Stimulated activated CD8-positive, alpha-beta memory T cell treated with anti-CD3 and anti-CD28 coated beads, Interleukin-4, amount 100 ng/mL, for 24 hours (primary cell): ENCODE data around the gene HIVEP3.
A peak's percentile ranks its signal among the peaks of the same experiment; 100 is the strongest.

Experiments
- DNase-seq: peaks from one replicate; pipeline ENCODE4 v3.0.0-alpha.2; 2020; ENCODE audit warnings: low read depth

Gene HIVEP3

GRCh38 chr1:41731516-41732030 lies 187.1 kb downstream of the HIVEP3 start:
- DNase-seq: no peak

DNA sequence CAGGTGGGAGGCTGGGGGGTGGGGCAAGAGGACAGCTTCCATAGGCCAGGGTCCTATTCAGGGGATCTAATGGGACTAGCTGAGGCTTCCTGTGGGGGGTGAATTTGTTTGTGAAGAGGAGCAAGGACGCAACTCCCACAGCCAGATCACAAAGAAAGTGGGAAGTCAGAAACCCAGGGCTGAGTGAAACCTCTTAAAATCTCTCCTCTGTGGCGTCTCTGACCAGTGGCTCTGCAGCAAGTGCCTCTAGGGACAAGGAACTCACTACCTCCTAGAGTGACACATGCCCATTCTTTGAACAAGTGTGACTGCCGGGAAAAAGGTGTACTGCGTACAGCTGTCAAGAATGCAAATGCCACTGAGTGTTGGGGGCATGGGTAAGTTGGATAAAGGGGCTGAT lies 187.9 kb downstream of the HIVEP3 start:
- DNase-seq: no peak

GRCh38 chr1:41728403-41729202 lies 190.1 kb downstream of the HIVEP3 start:
- DNase-seq: peak; percentile 69

GRCh38 chr1:41727749-41728115 lies 191.0 kb downstream of the HIVEP3 start:
- no peak for DNase-seq

- DNase-seq: no peak
Measured at GRCh38 chr1:41726899-41727748, 191.6 kb downstream of the HIVEP3 start.

GRCh38 chr1:41726292-41726691 lies 192.4 kb downstream of the HIVEP3 start:
- DNase-seq: no peak

DNA sequence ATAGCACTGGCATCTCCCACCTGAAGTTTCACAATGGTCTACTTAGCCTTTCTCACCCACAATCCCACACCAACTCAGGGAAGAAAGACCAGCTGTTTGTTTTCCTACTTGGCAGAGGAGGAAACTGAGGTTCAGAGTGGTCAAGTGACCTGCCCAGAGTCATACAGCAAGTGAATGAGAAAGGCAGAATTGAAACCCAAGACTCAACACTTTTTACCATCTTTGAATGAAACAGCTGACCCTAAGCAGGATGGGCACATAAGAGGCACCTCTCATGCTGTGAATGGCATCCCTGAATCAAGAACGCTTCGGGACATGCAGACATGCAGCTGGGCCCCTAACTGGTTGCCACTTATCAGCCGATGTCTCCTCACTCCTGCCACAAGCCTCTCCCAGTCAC lies 193.8 kb downstream of the HIVEP3 start:
- DNase-seq: no peak

DNA sequence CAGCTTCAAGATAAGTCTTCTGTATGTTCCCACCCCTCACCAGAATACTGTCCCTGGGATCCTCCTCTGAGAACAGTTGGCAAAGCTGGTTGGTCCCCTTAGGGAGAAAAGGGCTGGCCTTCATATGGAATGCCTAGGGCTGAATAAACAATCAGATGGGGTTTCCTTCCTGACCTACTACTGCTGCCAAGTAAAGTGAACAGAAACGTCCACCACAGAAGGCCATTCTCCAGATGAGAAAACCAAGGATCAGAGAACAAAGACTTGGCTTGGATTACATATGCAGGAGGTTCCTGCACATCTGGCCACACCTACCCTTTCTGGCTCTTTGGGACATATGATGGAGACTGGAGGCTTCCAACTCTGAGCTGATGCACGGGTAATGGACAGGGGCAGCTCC lies 194.5 kb downstream of the HIVEP3 start:
- no peak for DNase-seq

DNA sequence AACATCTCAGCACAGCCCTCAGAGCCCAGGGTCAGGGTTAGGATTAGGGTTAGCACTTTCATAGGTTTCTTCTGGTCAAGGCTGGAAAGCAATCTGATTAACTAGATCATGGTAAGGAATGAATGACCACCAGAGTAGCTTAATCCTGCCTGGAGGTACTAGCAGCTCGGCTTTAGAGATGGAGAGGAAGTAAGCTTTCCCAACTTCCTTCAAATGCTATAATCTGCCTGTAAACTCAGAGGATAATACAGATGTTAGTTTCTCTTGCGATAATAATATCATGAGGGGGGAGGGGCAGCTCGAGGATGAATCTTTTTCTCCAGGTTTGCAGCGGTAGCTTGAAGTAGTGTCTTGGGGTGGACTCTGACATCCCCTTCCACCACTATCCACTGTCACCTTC lies 194.9 kb downstream of the HIVEP3 start:
- no peak for DNase-seq

- DNase-seq: no peak
Measured at GRCh38 chr1:41722184-41722583, 196.5 kb downstream of the HIVEP3 start.

GRCh38 chr1:41720861-41721410 lies 197.8 kb downstream of the HIVEP3 start:
- DNase-seq: no peak

DNA sequence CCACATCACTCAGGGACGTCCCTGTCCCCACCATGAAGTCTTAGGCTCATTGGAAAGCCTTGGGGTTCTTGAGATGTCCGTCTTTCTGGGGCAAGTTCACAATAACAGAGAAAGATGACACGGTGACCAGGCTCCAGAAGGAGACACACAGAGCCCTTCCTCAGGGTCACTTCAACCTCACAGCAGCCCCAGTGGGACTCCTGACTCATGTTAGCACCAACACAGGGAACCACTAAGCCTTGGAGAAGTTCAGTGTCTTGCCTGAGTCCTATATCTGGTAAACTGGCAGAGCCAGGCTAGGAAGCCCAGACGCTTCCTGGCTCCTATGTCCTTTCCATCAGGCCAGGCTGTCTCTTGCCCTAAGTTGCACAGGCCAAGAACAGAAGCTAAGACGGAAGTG lies 199.1 kb downstream of the HIVEP3 start:
- no peak for DNase-seq

DNA sequence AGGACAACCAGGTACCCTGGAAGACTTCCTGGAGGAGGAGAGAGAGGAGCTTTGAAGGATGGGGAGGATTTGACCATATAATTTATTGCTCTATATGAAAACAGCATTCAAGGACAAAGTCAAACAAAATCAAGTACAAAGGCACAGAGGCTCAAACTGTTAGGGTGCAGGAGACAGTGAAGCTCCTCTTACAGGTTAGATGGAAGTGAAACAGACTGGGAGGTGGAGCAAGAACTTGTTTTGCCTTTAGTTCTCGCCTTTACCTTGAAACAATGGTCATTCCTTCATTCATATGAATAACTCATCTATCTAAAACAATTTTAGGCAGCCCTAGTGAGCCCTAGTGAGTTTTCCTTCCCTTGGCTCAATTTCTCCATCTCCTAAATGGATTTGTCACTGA lies 199.6 kb downstream of the HIVEP3 start:
- no peak for DNase-seq

DNA sequence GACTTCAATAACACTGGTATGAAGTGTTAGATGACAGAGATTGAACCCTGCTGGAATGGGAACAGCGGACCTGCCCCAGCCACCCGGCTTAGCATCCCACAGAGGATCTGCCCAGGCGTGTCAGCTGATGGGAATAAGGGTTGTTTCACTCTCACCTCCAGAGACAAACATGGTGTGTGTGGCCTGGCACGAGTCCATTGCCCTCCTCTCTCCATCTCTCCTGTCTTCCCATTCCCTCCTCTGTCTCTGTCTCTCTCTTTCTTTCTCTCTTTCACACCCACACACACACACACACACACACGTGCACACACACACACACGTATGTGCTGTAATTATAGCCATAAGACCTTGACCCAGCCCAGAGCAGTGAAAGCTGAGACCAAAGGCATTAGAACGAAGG lies 200.2 kb downstream of the HIVEP3 start:
- DNase-seq: no peak

GRCh38 chr1:41716188-41717130 lies 202.3 kb downstream of the HIVEP3 start:
- no peak for DNase-seq

DNA sequence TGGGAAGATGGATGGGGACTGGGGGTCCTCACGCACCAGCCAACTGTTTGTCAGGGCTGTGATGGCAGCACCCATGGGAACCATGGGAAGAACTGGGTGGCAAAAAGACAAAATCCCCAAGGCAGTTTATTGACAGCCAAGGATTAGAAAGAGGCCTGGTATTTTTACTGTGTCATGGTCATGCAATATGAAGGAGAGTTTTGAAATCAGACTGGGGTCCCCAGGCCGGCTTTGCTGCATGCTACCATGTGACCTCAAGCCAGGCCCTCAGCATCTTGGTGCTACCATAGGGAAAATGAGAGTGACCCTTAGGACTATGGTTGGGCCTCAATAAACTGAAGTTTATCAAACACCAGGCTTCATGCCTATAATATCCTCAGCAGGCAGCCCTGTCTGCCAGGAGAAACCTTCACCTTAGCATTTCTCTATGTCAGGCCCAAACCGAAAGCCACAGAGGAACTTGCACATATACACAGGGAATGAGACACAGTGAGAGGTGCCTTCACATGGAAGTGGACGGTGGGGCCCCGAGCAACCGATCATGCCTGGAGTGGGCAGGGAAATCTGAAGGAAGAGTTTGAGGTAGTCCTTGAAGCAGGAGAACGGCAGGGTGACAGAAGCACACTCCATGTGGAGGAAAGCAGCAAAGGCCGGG lies 203.2 kb downstream of the HIVEP3 start:
- DNase-seq: no peak

- no peak for DNase-seq
Measured at GRCh38 chr1:41714638-41715389, 203.9 kb downstream of the HIVEP3 start.

DNA sequence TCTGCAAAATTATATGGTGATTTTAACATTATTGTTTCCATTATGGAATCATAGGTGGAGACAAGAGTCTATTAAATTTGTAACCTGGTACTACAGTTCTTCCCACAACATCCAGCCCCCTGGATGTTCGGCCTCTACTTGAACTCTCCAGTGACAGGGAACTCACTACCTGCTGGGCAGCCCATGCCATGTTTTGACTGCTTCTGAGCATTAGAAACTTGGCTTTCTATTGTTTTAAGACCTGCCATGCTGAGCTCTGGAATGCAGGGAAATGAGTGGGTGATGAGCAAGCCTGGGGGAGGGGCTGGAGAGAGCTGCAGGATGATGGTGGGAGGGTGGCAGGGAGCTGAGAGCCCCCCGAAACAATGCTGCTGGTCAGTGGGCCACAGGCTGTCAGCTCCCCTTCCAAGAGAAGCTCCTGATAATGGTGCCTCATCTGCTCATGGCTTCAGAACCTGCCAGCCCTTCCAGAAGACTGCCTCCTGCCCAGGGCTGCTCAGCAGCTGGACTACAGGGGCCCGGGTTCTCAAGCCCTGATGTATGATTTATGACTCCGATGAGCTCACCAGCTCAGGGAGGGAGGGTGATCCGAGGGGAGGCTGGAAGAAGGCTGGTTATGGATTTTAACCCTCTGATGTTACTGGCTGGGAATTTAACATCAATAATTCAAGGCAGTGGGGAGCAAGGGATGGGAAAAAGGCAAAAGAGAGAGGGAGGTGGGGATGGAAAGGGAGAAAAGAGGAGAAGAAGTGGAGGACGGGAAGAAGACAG lies 205.0 kb downstream of the HIVEP3 start:
- DNase-seq: no peak

DNA sequence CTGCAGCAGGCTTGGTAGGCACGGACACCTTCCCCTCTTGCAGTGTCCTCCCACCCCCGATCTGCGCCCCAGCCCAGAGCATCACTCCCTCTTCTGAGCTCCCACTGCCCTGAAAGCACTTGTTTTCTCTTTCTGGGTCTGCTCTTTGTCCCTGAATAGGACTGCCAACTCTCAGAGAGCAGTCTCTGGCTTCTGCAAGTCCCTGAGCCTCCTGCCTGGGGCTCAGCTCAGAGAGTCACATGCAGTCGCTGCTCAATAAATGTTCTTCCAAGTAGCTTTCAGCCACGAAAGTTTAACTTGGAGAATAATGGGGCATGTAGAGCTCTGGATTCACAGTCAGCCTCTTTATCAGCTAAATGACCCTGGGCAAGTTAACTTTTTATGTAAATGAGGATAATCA lies 205.6 kb downstream of the HIVEP3 start:
- DNase-seq: no peak

GRCh38 chr1:41712695-41713094 lies 206.0 kb downstream of the HIVEP3 start:
- DNase-seq: no peak
